ENCODE results near the gene CNTN1.

CNTN1 gene

GRCh38 chr12:40953076-40953475 is 260.8 kb downstream of the CNTN1 start:
- no peak for TF ChIP-seq CTCF (IDR thresholded peaks at IDR 0.05; ENCODE audit: low read depth, low read length, missing control alignments)
- DNase-seq (ENCODE audit: low read depth): peak; percentile 93
- in situ Hi-C loops (cut with HindIII; ENCODE audit: low sequenced_read_pairs): loop anchor here (25.0 kb wide), 1 partner anchor 1384 kb away; the partner anchor contains the start of genes PPHLN1 and ZCRB1
- H3K4me3 ChIP-seq (ENCODE audit: low read depth, low read length): no peak overlapping the region

- H3K4me3 ChIP-seq (ENCODE audit: low read depth, low read length): no peak overlapping the region
- in situ Hi-C loops (cut with HindIII; ENCODE audit: low sequenced_read_pairs): loop anchor here (25.0 kb wide), 1 partner anchor 1380 kb away; the partner anchor contains the start of genes PPHLN1 and ZCRB1
- TF ChIP-seq CTCF (IDR thresholded peaks at IDR 0.05; ENCODE audit: low read depth, low read length, missing control alignments): no peak
- no peak for DNase-seq (ENCODE audit: low read depth)
Measured at GRCh38 chr12:40957417-40957816, 265.2 kb downstream of the CNTN1 start.

GRCh38 chr12:40959041-40959440 is 266.8 kb downstream of the CNTN1 start:
- no peak for TF ChIP-seq CTCF (IDR thresholded peaks at IDR 0.05; ENCODE audit: low read depth, low read length, missing control alignments)
- in situ Hi-C loops (cut with HindIII; ENCODE audit: low sequenced_read_pairs): loop anchor here (25.0 kb wide), 1 partner anchor 1378 kb away; the partner anchor contains the start of genes PPHLN1 and ZCRB1
- H3K4me3 ChIP-seq (ENCODE audit: low read depth, low read length): no peak overlapping the region
- peak; percentile 65 for DNase-seq (ENCODE audit: low read depth)

GRCh38 chr12:40963751-40964150 is 271.5 kb downstream of the CNTN1 start:
- DNase-seq (ENCODE audit: low read depth): no peak
- no peak for TF ChIP-seq CTCF (IDR thresholded peaks at IDR 0.05; ENCODE audit: low read depth, low read length, missing control alignments)
- no peak overlapping the region for H3K4me3 ChIP-seq (ENCODE audit: low read depth, low read length)
- in situ Hi-C loops (cut with HindIII; ENCODE audit: low sequenced_read_pairs): loop anchor here (25.0 kb wide), 1 partner anchor 1374 kb away; the partner anchor contains the start of genes PPHLN1 and ZCRB1

- in situ Hi-C loops (cut with HindIII; ENCODE audit: low sequenced_read_pairs): loop anchor here (25.0 kb wide), 1 partner anchor 1368 kb away; the partner anchor contains the start of genes PPHLN1 and ZCRB1
- H3K4me3 ChIP-seq (ENCODE audit: low read depth, low read length): no peak overlapping the region
- no peak for DNase-seq (ENCODE audit: low read depth)
- no peak for TF ChIP-seq CTCF (IDR thresholded peaks at IDR 0.05; ENCODE audit: low read depth, low read length, missing control alignments)
Measured at GRCh38 chr12:40969796-40970195, 277.6 kb downstream of the CNTN1 start.

- DNase-seq (ENCODE audit: low read depth): no peak
- H3K4me3 ChIP-seq (ENCODE audit: low read depth, low read length): no peak overlapping the region
- TF ChIP-seq CTCF (IDR thresholded peaks at IDR 0.05; ENCODE audit: low read depth, low read length, missing control alignments): no peak
- in situ Hi-C loops (cut with HindIII; ENCODE audit: low sequenced_read_pairs): loop anchor here (25.0 kb wide), 1 partner anchor 1367 kb away; the partner anchor contains the start of genes PPHLN1 and ZCRB1
Measured at GRCh38 chr12:40970320-40970907, 278.2 kb downstream of the CNTN1 start.

All from astrocyte of the cerebellum (primary cell).